ENCODE data around the gene LYL1.

DNA sequence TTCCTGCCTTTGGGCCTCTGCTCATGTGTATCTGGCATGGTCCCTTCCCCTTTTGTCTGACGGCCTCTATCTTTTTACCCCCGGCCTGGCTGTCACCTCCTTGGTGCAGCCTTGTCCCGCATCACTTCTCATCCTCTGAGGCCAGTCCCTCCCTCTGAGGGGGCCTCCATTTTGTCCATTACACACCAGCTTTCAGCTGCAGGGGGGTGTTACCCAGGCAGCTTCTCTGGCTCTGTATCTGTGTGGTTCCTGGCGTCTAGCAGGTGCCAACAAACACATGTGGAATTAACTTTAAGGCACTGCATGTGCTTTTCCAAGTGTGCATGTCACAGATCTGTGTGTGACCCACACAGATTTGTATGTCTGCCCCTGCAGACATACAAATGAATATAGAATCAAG is 52.4 kb downstream of the LYL1 start:
- TF ChIP-seq, protein P1, sequence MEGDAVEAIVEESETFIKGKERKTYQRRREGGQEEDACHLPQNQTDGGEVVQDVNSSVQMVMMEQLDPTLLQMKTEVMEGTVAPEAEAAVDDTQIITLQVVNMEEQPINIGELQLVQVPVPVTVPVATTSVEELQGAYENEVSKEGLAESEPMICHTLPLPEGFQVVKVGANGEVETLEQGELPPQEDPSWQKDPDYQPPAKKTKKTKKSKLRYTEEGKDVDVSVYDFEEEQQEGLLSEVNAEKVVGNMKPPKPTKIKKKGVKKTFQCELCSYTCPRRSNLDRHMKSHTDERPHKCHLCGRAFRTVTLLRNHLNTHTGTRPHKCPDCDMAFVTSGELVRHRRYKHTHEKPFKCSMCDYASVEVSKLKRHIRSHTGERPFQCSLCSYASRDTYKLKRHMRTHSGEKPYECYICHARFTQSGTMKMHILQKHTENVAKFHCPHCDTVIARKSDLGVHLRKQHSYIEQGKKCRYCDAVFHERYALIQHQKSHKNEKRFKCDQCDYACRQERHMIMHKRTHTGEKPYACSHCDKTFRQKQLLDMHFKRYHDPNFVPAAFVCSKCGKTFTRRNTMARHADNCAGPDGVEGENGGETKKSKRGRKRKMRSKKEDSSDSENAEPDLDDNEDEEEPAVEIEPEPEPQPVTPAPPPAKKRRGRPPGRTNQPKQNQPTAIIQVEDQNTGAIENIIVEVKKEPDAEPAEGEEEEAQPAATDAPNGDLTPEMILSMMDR (conservative IDR thresholded peaks at IDR 0.05) = no peak
- TF ChIP-seq ZFX (IDR thresholded peaks at IDR 0.05) = no peak

All from C4-2B (cell line).